Measurements from ENCODE around the gene PIK3R5.

Gene PIK3R5

GRCh38 chr17:8879410-8879809 is 86.1 kb downstream of the PIK3R5 start:
- no peak for DNase-seq (ENCODE audit: low read depth)

DNA sequence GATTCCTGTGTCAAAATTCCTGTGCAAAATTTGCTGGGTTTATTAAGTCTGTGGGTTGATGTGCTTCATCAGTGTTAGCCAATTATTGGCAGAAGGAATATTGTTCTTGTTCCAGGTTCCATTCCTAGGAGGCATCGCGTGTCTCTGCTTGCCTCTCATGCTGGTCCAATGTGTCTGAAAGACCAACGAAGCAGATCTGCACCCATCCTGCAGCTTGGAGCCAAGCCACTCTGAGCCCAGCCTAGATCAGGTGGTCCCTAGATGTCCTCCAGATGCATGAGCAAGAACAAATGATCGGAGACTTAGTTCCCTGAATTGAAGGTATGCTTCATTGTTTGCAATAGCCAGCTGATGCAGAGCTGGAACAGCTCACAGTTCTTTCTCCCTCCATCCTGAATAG is 87.5 kb downstream of the PIK3R5 start:
- no peak for DNase-seq (ENCODE audit: low read depth)

DNA sequence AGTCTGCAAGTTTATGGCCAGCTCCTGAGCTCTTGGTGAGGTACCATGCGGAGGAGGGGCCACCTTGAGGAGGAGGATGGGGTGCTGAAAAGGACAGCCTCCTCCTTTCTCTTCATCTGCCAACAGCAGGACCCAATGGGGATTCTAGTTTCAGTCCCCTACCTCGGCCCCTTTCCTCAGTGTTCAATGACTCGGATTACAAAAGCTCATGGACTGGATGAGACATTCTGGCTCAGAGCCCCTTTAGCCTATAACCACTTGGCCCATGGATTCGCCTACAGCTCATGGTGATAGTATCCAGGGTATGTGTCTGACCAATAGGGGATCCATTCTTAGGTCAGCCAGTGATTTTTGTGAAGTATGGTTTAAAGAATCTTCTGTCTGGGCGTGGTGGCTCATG is 89.5 kb downstream of the PIK3R5 start:
- no peak for DNase-seq (ENCODE audit: low read depth)

GRCh38 chr17:8875436-8875835 is 90.1 kb downstream of the PIK3R5 start:
- DNase-seq (ENCODE audit: low read depth), result no peak

GRCh38 chr17:8873801-8874715 is 91.4 kb downstream of the PIK3R5 start:
- no peak for DNase-seq (ENCODE audit: low read depth)

DNA sequence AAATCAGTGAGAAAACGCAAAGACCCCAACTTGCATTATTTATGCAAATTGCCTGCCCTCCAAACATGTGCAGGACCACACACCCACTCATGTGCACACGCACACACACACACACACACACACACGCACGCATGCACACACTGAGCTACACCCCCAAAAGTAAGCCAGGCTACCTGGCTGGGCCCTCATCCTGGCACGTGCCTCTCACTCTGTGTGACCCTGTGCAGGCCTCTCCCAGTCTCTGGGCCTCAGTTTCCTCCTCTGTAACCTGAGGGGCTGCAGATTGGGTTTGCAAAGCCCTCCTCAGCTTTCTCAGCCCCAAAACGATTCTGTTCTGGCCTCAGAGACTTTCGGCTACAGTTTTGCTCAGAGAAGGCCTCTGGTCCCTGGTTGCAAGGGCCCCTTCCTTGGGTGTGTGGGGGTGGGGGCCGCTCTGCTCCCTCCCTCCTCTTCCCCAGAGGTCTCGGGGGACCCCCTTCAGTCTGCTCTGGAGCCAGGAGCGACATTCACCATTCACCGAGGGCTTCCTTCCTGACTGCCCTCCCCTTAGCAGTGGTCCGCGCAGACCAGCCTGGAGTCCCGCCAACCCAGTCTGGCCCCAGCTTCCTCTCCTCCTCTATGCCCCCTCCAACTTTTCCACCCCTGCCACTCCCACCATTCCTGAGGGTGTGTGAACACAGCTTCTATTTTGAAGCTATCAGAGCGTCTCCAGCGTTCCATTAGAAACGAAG is 92.6 kb downstream of the PIK3R5 start:
- no peak for DNase-seq (ENCODE audit: low read depth)

GRCh38 chr17:8872036-8872704 is 93.3 kb downstream of the PIK3R5 start:
- DNase-seq (ENCODE audit: low read depth), result no peak

DNA sequence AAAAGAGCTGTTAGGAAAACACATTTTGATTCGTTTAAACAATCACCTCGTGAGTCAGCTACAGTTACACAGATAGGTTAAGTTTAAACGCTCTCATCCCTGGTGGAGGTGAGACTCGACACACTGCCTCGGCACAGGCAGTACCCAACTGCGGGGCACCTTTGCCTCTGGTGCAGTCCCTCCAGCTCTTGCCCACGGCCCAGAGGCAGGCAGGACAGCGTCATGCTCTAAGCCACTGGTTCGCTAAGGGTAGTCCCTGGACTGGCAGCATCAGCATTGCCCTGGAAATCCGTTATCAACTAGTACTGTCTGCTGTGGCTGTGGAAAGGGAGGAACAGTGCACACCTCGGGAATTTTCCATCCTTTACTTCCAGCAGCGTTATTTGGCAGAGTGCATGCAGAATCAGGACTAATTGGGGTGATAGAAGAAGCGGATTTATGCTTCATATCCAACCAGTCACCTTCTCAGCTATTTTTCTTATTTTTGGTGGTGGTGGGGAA is 94.4 kb downstream of the PIK3R5 start:
- no peak for DNase-seq (ENCODE audit: low read depth)

- DNase-seq (ENCODE audit: low read depth), result no peak
These were observed 95.0 kb downstream of the PIK3R5 start for GRCh38 chr17:8870406-8871040.

DNA sequence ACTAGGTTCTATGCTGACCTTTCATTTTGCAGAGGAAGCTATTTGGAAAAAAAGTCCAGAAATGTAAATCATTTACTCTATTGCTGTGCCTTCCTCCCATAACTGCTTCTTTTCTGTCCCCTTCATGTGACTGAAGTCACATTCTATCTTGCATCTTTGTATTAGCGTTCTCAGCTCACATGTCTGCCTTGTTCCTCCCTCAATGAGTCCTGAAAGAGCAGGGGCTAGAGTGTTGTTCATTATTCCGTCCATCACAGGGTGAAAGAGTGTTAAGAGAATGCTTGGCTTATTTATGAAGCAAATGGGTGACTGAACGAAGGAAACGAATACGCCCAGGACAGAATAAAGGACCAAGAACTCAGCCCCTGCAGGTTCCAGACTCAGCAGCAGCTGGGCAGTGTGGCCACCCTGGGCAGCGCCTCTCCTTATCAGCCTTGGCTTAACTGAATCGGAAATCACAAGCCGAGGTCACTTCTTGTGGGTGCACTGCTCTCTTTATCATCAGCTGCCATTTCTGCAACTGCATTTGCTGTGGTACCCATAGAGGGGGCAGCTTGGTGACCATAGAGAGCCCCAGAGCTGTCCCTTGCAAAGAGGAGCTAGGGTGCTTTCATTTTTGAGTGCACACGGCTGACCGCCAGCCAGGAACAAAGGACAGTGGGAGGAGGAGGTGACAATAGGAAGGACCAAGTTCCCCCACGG is 96.2 kb downstream of the PIK3R5 start:
- DNase-seq (ENCODE audit: low read depth), result no peak

DNA sequence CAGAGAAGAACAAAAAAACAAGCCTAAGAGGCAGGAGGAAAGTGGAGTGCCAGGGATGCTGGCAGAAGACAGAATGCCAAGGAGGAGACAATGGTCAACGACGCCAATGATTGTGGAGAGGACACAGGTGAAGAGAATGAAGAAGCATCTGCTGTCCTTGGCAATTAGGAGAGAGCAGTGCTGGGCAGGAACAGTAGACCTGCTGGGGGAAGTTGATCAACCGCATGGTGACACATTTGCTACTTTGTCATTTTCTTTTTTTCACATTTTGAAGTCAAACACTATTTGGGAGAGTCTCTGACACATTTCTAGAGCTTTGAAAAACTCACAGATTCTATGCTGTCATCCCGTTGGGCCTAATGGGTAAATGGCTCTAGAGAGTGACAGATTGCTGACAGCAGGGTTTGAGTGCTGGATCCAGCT is 97.0 kb downstream of the PIK3R5 start:
- no peak for DNase-seq (ENCODE audit: low read depth)

- DNase-seq (ENCODE audit: low read depth), result no peak
These were observed 97.4 kb downstream of the PIK3R5 start for GRCh38 chr17:8868092-8868491.

DNA sequence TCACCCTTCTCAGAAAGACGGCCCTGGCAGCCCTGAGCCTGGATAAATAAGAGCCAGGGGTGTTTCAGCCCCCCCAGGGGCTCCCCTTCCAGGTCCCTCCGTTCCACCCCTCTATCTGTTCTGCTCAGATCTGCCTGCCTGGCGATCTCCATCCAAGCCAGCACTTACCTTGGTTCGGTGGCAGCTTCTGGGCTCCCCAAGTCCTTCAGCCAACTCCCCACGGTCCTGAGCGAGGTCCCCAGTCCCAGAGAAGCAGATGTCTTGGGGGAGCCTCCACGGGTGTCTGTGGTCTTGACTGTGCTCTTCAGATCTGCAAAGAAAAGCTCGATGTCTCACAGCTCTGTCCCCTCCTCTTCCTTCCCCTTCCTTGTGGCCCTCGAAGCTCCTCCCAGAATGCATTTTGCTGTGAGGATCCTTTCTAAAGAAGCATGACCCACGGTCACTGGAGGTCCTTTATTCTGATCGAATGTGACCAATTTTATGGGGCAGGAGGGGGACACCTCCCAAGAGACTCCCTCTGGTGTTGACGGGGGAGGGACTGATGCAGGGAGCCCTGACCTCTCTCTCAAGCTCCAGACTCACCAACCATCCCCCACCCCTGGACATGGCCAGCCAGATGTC is 98.0 kb downstream of the PIK3R5 start, which contains the start of gene PIK3R6:
Gene PIK3R6 (minus strand): TSS at position 314 of the 621 bp plus-strand sequence. CDS start 17,880 bp downstream, outside the sequence.
- no peak for DNase-seq (ENCODE audit: low read depth)

DNA sequence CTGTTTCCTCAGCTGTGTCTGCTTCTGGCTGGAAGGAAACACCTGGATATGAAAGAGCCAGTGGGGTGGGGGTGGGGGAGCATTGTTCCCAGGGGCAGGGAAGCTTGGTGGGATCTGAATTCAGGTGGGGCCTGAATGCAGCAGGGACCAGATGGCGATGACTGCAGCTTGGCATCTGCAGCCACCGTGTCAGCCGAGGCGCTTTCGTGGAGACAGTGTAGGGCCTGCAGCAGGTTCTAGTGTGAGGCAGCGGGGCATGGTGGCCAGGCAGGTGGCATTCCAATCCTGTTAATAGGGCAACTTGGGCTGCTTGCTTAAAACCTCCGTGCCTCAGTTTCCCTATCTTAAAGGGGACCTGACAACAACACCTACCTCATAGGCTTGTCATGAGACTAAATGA is 99.7 kb downstream of the PIK3R5 start:
- no peak for DNase-seq (ENCODE audit: low read depth)

DNA sequence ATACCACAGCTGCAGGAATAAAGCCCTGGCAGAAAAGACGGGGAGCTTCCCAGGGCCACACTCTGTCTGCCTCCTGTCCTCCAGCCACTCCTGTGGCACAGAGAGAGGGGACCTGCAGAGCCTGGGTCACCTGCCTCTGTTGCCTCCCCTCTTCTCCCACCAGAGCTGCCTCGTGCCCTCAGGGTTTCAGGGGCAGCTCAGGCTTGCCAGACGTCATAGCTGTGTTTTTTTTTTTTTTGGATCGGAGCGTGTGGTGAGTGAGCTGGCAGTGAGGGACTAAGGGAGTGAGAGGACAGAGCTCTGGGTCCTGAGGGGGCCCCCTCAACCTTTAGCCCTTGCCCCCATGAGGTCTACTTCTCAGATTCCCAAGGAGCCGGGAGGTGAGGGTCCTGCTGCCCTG is 100.1 kb downstream of the PIK3R5 start:
- DNase-seq (ENCODE audit: low read depth), result no peak

- no peak for DNase-seq (ENCODE audit: low read depth)
These were observed 103.1 kb downstream of the PIK3R5 start for GRCh38 chr17:8862213-8863056.

DNA sequence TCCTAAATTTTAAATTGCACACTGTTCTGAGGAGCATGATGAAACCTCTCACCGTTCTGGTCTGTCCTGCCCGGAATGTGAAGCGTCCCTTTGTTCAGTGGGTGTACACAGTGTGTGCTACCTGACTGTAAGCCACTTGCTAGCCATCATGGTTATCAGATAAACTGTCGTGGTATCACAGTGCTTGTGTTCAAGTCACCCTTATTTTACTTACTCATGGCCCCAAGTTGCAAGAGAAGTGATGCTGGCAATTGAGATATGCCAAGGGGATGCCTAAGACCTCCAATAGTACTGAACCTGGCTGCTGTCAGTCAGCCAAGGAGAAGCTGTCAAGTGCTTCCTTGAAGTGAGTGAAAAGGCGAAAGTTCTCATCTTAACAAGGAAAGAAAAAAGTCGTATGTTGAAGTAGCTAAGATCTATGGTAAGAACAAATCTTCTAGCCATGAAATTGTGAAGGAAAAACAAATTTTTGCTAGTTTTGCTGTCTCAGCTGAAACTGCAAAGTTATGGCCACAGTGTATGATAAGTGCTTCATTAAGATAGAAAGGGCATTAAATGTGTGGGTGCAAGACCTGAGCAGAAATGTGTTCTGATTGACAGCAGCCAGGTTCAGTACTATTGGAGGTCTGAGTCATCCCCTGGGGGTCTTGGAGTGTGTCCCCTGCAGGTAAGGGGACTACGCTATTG is 103.9 kb downstream of the PIK3R5 start:
- no peak for DNase-seq (ENCODE audit: low read depth)

GRCh38 chr17:8859804-8860430 is 105.6 kb downstream of the PIK3R5 start:
- DNase-seq (ENCODE audit: low read depth), result no peak

Measured in amniotic epithelial cell (primary cell).